Smooth muscle cell (in vitro differentiated cells): ENCODE results near the gene MACF1. TPM values are rescaled to one million over a fixed set of nuclear protein-coding genes. Genes with fewer than 3 reads are reported as not detected.
"Not testable (repeated sequence)": the region's sequence is repeated elsewhere in the genome, so short reads cannot be mapped to it uniquely, and the experiment has no call there.

Experiments
- DNase-seq: peaks from one replicate; lab custom pipeline; 2025; ENCODE audit not compliant: unreplicated experiment; lab: John Stamatoyannopoulos, UW
- H2AFZ ChIP-seq: fragments of 200-600 bp; sonication (generic); 2 replicates; pipeline ENCODE4 v1.6.0; 2016; ENCODE audit warnings: antibody characterized with exemption, low read depth, mild to moderate bottlenecking
- H3F3A ChIP-seq: fragments of 200-600 bp; sonication (generic); 2 replicates; pipeline ENCODE4 v1.6.0; 2017; ENCODE audit warnings: antibody characterized with exemption, low read depth
- H3K27ac ChIP-seq: fragments of 200-600 bp; sonication (generic); 2 replicates; pipeline ENCODE4 v1.5.1; 2016; ENCODE audit warnings: low read depth, mild to moderate bottlenecking
- H3K27me3 ChIP-seq: fragments of 200-600 bp; sonication (generic); 2 replicates; pipeline ENCODE4 v1.6.1; 2016; ENCODE audit warnings: low read depth, mild to moderate bottlenecking
- H3K36me3 ChIP-seq: fragments of 200-600 bp; sonication (generic); 2 replicates; pipeline ENCODE4 v1.5.1; 2016; ENCODE audit warnings: low read depth
- H3K4me1 ChIP-seq: fragments of 200-600 bp; sonication (generic); 2 replicates; pipeline ENCODE4 v1.5.1; 2016; ENCODE audit warnings: low read depth
- H3K4me2 ChIP-seq: fragments of 200-600 bp; sonication (generic); 2 replicates; pipeline ENCODE4 v1.6.0; 2016; ENCODE audit warnings: mild to moderate bottlenecking
- H3K4me3 ChIP-seq: fragments of 200-600 bp; sonication (generic); 2 replicates; pipeline ENCODE4 v1.5.1; 2016; ENCODE audit warnings: mild to moderate bottlenecking
- H3K79me2 ChIP-seq: fragments of 200-600 bp; sonication (generic); 2 replicates; pipeline ENCODE4 v1.6.0; 2016; ENCODE audit warnings: low read depth, mild to moderate bottlenecking
- H3K9ac ChIP-seq: fragments of 200-600 bp; sonication (generic); 2 replicates; pipeline ENCODE4 v1.6.0; 2016; ENCODE audit warnings: low read depth
- H3K9me3 ChIP-seq: fragments of 200-600 bp; sonication (generic); replicated peaks from 2 replicates; pipeline ENCODE4 v1.5.1; 2016; ENCODE audit warnings: low read depth
- H4K20me1 ChIP-seq: fragments of 200-600 bp; sonication (generic); 2 replicates; pipeline ENCODE4 v1.6.0; 2016; ENCODE audit warnings: low read depth
- CTCF ChIP-seq: fragments of 200-600 bp; sonication (generic); IDR thresholded peaks from 2 replicates; pipeline ENCODE4 v1.5.1; 2017; ENCODE audit warnings: borderline replicate concordance, mild to moderate bottlenecking, antibody characterized with exemption; ENCODE audit not compliant: insufficient read depth, poor library complexity, severe bottlenecking
- WGBS: methylation state at CpG from one replicate; pipeline ENCODE4 v1.1.7; 2016; ENCODE audit warnings: low lambda C conversion rate; 5-methylcytosine and 5-hydroxymethylcytosine counted together
- polyA plus RNA-seq: library from polyadenylated mRNA; unstranded; fragments of >200 nt; fragmentation: Nextera tagmentation; extraction: Ambion mirVana; gene quantifications from 2 replicates; pipeline ENCODE4 v1.2.1, GENCODE V29; 2016
- total RNA-seq: library from RNA; depleted of rRNA; stranded (reverse); fragments of >200 nt; gene quantifications from 2 replicates; pipeline ENCODE4 v1.2.3, GENCODE V29; 2014

MACF1 gene
- total and polyA plus RNA-seq, 2 experiments from 2014 or later: 36.9 to 195 TPM

GRCh38 chr1:39474810-39475209, 270.3 kb downstream of the MACF1 start:
- no peaks in the 10 kb centered on the region for H3F3A ChIP-seq
- H3K4me1 ChIP-seq: no peaks in the 10 kb centered on the region
- no peak overlapping the region for H3K4me3 ChIP-seq
- WGBS: 93% methylated on average over 4 of the region's 4 CpGs
- no peaks in the 10 kb centered on the region for H3K9me3 ChIP-seq
- H3K27ac ChIP-seq: no peak overlapping the region
- H3K36me3 ChIP-seq: peaks cover 36% of the 10 kb centered on the region
- DNase-seq: no peak
- H3K4me2 ChIP-seq: no peak overlapping the region
- peaks cover 14% of the 10 kb centered on the region for H4K20me1 ChIP-seq
- no peaks in the 10 kb centered on the region for H3K79me2 ChIP-seq
- no peak overlapping the region for H2AFZ ChIP-seq
- no peak for TF ChIP-seq CTCF
- no peaks in the 10 kb centered on the region for H3K27me3 ChIP-seq
- no peak overlapping the region for H3K9ac ChIP-seq

GRCh38 chr1:39475551-39475950, 271.1 kb downstream of the MACF1 start:
- not testable (repeated sequence) for H3K4me2 ChIP-seq, H3K4me3 ChIP-seq, H3K79me2 ChIP-seq, H3K9me3 ChIP-seq, H3K4me1 ChIP-seq, H3F3A ChIP-seq, H3K27me3 ChIP-seq, H3K9ac ChIP-seq, H3K27ac ChIP-seq, DNase-seq, H2AFZ ChIP-seq
- WGBS: 100% methylated on average over 1 of the region's 1 CpG
- peaks cover 36% of the 10 kb centered on the region for H3K36me3 ChIP-seq
- H4K20me1 ChIP-seq: peaks cover 11% of the 10 kb centered on the region

- H3K4me2 ChIP-seq: no peak overlapping the region
- H3K27me3 ChIP-seq: no peaks in the 10 kb centered on the region
- H2AFZ ChIP-seq: no peak overlapping the region
- H3K27ac ChIP-seq: no peak overlapping the region
- no peaks in the 10 kb centered on the region for H3K79me2 ChIP-seq
- 96% methylated on average over 5 of the region's 5 CpGs for WGBS
- no peak overlapping the region for H3K4me3 ChIP-seq
- peaks cover 13% of the 10 kb centered on the region for H3K36me3 ChIP-seq
- H3F3A ChIP-seq: no peaks in the 10 kb centered on the region
- no peak overlapping the region for H3K9ac ChIP-seq
- H3K4me1 ChIP-seq: no peaks in the 10 kb centered on the region
- H4K20me1 ChIP-seq: peaks cover 18% of the 10 kb centered on the region
- DNase-seq: no peak
- no peaks in the 10 kb centered on the region for H3K9me3 ChIP-seq
- no peak for TF ChIP-seq CTCF
Measured at GRCh38 chr1:39478126-39478915, 273.8 kb downstream of the MACF1 start.

GRCh38 chr1:39481289-39481688, 276.8 kb downstream of the MACF1 start:
- Histone ChIP-seq H4K20me1 (peaks cover 33% of the 10 kb centered on the region), H3K4me2 (no peak overlapping the region), H3K4me1 (no peaks in the 10 kb centered on the region), H3K9ac (no peak overlapping the region), H3K36me3 (peaks cover 35% of the 10 kb centered on the region), H3K27me3 (no peaks in the 10 kb centered on the region), H3K27ac (no peak overlapping the region), H3K79me2 (no peaks in the 10 kb centered on the region), H3K4me3 (no peak overlapping the region), H3F3A (no peaks in the 10 kb centered on the region), H2AFZ (no peak overlapping the region), H3K9me3 (no peaks in the 10 kb centered on the region)
- TF ChIP-seq CTCF: no peak
- 96% methylated on average over 6 of the region's 6 CpGs for WGBS
- no peak for DNase-seq
